Measurements from ENCODE around the gene ARIH2. TPM values are rescaled to one million over a fixed set of nuclear protein-coding genes. Genes with fewer than 3 reads are reported as not detected.

ARIH2 gene
- total RNA-seq, 1 experiment from 2014 or later: 106 TPM

DNA sequence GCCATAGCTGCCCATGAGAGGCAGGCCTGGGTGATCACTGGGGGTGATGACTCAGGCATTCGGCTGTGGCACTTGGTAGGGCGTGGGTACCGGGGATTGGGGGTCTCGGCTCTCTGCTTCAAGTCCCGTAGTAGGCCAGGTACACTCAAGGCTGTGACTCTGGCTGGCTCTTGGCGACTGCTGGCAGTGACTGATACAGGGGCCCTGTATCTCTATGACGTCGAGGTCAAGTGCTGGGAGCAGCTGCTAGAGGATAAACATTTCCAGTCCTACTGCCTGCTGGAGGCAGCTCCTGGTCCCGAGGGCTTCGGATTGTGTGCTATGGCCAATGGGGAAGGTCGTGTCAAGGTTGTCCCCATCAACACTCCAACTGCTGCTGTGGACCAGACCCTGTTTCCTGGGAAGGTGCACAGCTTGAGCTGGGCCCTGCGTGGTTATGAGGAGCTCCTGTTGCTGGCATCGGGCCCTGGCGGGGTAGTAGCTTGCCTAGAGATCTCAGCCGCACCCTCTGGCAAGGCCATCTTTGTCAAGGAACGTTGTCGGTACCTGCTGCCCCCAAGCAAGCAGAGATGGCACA lies 93.9 kb downstream of the ARIH2 start:
- peaks cover 90% of the 10 kb centered on the region for H3K36me3 Mint-ChIP-seq (ENCODE audit: insufficient read depth, unreplicated experiment)
- TF ChIP-seq, protein P1, sequence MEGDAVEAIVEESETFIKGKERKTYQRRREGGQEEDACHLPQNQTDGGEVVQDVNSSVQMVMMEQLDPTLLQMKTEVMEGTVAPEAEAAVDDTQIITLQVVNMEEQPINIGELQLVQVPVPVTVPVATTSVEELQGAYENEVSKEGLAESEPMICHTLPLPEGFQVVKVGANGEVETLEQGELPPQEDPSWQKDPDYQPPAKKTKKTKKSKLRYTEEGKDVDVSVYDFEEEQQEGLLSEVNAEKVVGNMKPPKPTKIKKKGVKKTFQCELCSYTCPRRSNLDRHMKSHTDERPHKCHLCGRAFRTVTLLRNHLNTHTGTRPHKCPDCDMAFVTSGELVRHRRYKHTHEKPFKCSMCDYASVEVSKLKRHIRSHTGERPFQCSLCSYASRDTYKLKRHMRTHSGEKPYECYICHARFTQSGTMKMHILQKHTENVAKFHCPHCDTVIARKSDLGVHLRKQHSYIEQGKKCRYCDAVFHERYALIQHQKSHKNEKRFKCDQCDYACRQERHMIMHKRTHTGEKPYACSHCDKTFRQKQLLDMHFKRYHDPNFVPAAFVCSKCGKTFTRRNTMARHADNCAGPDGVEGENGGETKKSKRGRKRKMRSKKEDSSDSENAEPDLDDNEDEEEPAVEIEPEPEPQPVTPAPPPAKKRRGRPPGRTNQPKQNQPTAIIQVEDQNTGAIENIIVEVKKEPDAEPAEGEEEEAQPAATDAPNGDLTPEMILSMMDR (IDR thresholded peaks at IDR 0.05; ENCODE audit: insufficient read depth in 1 of 2, low read depth in 1 of 2, low read length in 1 of 2, severe bottlenecking in 1 of 2, unreplicated experiment in 1 of 2): no peak

DNA sequence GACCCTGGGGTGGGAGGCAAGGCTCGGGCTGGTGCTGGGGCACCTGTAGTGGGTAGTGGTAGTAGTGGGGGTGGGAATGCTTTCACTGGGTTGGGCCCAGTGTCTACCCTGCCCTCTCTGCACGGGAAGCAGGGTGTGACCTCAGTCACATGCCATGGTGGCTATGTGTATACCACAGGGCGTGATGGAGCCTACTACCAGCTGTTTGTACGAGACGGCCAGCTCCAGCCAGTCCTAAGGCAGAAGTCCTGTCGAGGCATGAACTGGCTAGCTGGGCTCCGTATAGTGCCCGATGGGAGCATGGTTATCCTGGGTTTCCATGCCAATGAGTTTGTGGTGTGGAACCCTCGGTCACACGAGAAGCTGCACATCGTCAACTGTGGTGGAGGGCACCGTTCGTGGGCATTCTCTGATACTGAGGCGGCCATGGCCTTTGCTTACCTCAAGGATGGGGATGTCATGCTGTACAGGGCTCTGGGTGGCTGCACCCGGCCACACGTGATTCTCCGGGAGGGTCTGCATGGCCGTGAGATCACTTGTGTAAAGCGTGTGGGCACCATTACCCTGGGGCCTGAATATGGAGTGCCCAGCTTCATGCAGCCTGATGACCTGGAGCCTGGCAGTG lies 94.6 kb downstream of the ARIH2 start:
- Histone ChIP-seq H3K36me3 (ENCODE audit: control insufficient read depth, insufficient read depth, low read length) (peaks cover 5% of the 10 kb centered on the region), H3K4me3 (ENCODE audit: low read depth, low read length) (no peak overlapping the region), H3K9me3 (no peaks in the 10 kb centered on the region), H3K27me3 (replicated peaks; ENCODE audit: control insufficient read depth, insufficient read depth, low read length) (no peaks in the 10 kb centered on the region), H3K4me1 (peaks cover 3% of the 10 kb centered on the region)
- peaks cover 90% of the 10 kb centered on the region for H3K36me3 Mint-ChIP-seq (ENCODE audit: insufficient read depth, unreplicated experiment)
- DNase-seq: no peak
- ChIA-PET CTCF (interaction anchor here (0.9 to 3.6 kb wide), 2 partner anchors 26 to 81 kb away, joined by 3 to 29 read pairs; partner anchors contain the start of gene QRICH1), POLR2A (no interaction called here)
- H3K9me3 Mint-ChIP-seq (ENCODE audit: unreplicated experiment): no peaks in the 10 kb centered on the region
- TF ChIP-seq, protein P1 (IDR thresholded peaks at IDR 0.05; ENCODE audit: insufficient read depth in 1 of 2, low read depth in 1 of 2, low read length in 1 of 2, severe bottlenecking in 1 of 2, unreplicated experiment in 1 of 2): no peak
- H3K4me3 Mint-ChIP-seq (ENCODE audit: unreplicated experiment): no peak overlapping the region
- no peak overlapping the region for H3K27ac Mint-ChIP-seq (ENCODE audit: unreplicated experiment)
- no TSS peak for BruUV-seq (replicated peaks)
- H3K4me1 Mint-ChIP-seq (ENCODE audit: low read depth, unreplicated experiment): peaks cover 10% of the 10 kb centered on the region
- intact Hi-C loops (cut with micrococcal nuclease; ENCODE audit: unreplicated experiment): no loop called here
- H3K27me3 Mint-ChIP-seq (ENCODE audit: insufficient read depth, unreplicated experiment): no peaks in the 10 kb centered on the region

More for the DNA sequence above, 93.9 kb downstream of the ARIH2 start:
- H3K27me3 Mint-ChIP-seq (ENCODE audit: insufficient read depth, unreplicated experiment): no peaks in the 10 kb centered on the region
- Histone ChIP-seq H3K36me3 (ENCODE audit: control insufficient read depth, insufficient read depth, low read length) (peaks cover 5% of the 10 kb centered on the region), H3K4me3 (ENCODE audit: low read depth, low read length) (no peak overlapping the region), H3K4me1 (peaks cover 7% of the 10 kb centered on the region), H3K9me3 (no peaks in the 10 kb centered on the region), H3K27me3 (replicated peaks; ENCODE audit: control insufficient read depth, insufficient read depth, low read length) (no peaks in the 10 kb centered on the region)
- H3K27ac Mint-ChIP-seq (ENCODE audit: unreplicated experiment): no peak overlapping the region
- no peak for DNase-seq
- ChIA-PET CTCF (interaction anchor here (1.7 to 3.6 kb wide), 2 partner anchors 25 kb away, joined by 7 to 29 read pairs; no protein-coding TSS in a partner anchor), POLR2A (interaction anchor here (0.5 to 1.2 kb wide), 2 partner anchors 10 to 259 kb away, joined by 3 to 4 read pairs; partner anchors contain the start of gene NDUFAF3)
- H3K4me1 Mint-ChIP-seq (ENCODE audit: low read depth, unreplicated experiment): peaks cover 13% of the 10 kb centered on the region
- no peak overlapping the region for H3K4me3 Mint-ChIP-seq (ENCODE audit: unreplicated experiment)
- intact Hi-C loops (cut with micrococcal nuclease; ENCODE audit: unreplicated experiment): no loop called here
- BruUV-seq (replicated peaks): no TSS peak
- H3K9me3 Mint-ChIP-seq (ENCODE audit: unreplicated experiment): no peaks in the 10 kb centered on the region

DNA sequence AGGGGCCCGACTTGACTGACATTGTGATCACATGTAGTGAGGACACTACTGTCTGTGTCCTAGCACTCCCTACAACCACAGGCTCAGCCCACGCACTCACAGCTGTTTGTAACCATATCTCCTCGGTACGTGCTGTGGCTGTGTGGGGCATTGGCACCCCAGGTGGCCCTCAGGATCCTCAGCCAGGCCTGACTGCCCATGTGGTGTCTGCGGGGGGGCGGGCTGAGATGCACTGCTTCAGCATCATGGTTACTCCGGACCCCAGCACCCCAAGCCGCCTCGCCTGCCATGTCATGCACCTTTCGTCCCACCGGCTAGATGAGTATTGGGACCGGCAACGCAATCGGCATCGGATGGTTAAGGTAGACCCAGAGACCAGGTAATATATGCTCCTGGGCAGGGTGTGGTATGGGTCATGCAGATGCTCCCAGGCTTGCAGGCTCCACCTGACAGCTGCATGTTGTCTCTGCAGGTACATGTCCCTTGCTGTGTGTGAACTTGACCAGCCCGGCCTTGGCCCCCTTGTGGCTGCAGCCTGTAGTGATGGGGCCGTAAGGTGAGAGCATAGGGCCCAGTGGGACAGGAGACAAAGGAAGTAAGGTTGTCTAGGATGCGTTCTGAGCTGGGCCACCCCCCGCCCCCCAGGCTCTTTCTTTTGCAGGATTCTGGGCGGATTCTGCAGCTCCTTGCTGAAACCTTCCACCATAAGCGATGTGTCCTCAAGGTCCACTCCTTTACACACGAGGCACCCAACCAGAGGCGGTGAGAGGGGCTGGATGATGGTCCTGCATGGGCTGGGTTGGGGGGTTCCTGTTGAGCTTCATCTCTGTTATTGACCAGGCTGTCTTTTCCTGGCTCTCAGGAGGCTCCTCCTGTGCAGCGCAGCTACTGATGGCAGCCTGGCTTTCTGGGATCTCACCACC lies 95.4 kb downstream of the ARIH2 start:
- DNase-seq: peak; percentile 79 to 88
- Histone ChIP-seq H3K27me3 (replicated peaks; ENCODE audit: control insufficient read depth, insufficient read depth, low read length) (no peaks in the 10 kb centered on the region), H3K36me3 (ENCODE audit: control insufficient read depth, insufficient read depth, low read length) (peaks cover 5% of the 10 kb centered on the region), H3K9me3 (no peaks in the 10 kb centered on the region), H3K4me3 (ENCODE audit: low read depth, low read length) (no peak overlapping the region), H3K4me1 (no peaks in the 10 kb centered on the region)
- CTCF ChIA-PET: interaction anchor here (0.9 to 3.6 kb wide), 2 partner anchors 27 to 80 kb away, joined by 3 to 29 read pairs; partner anchors contain the start of gene QRICH1
- Mint-ChIP-seq H3K27me3 (ENCODE audit: insufficient read depth, unreplicated experiment) (no peaks in the 10 kb centered on the region), H3K27ac (ENCODE audit: unreplicated experiment) (no peak overlapping the region), H3K9me3 (ENCODE audit: unreplicated experiment) (no peaks in the 10 kb centered on the region), H3K4me3 (ENCODE audit: unreplicated experiment) (no peak overlapping the region), H3K4me1 (ENCODE audit: low read depth, unreplicated experiment) (peaks cover 5% of the 10 kb centered on the region), H3K36me3 (ENCODE audit: insufficient read depth, unreplicated experiment) (peaks cover 89% of the 10 kb centered on the region)
- no TSS peak for BruUV-seq (replicated peaks)
- POLR2A ChIA-PET: interaction anchor here (0.6 kb wide), 1 partner anchor 67 kb away, joined by 4 read pairs; no protein-coding TSS in a partner anchor
- intact Hi-C loops (cut with micrococcal nuclease; ENCODE audit: unreplicated experiment): loop anchor here (1.0 kb wide), 1 partner anchor 26 kb away; no protein-coding TSS in a partner anchor
- TF ChIP-seq, protein P1 (IDR thresholded peaks at IDR 0.05; ENCODE audit: insufficient read depth in 1 of 2, low read depth in 1 of 2, low read length in 1 of 2, severe bottlenecking in 1 of 2, unreplicated experiment in 1 of 2): peak; percentile 60 to 86

All from Caco-2 (cell line).